WTC11 (cell line): Measurements from ENCODE around the gene LAPTM5.

ENCODE experiments used
- ATF2 ChIP-seq: sonication (generic); formaldehyde crosslinking; IDR thresholded peaks from 2 replicates; pipeline ENCODE4 v1.8.1; 2022; ENCODE audit warnings: low read depth, missing genetic modification reagents, borderline replicate concordance
- TF ChIP-seq, protein P1 (sequence below): fragments of 200-600 bp; IDR thresholded peaks from 2 replicates; pipeline ENCODE4 v1.8.0; 2022; ENCODE audit warnings: antibody characterized with exemption

- TF ChIP-seq ATF2 (CRISPR knock-in tag) = no peak
- TF ChIP-seq, protein P1, sequence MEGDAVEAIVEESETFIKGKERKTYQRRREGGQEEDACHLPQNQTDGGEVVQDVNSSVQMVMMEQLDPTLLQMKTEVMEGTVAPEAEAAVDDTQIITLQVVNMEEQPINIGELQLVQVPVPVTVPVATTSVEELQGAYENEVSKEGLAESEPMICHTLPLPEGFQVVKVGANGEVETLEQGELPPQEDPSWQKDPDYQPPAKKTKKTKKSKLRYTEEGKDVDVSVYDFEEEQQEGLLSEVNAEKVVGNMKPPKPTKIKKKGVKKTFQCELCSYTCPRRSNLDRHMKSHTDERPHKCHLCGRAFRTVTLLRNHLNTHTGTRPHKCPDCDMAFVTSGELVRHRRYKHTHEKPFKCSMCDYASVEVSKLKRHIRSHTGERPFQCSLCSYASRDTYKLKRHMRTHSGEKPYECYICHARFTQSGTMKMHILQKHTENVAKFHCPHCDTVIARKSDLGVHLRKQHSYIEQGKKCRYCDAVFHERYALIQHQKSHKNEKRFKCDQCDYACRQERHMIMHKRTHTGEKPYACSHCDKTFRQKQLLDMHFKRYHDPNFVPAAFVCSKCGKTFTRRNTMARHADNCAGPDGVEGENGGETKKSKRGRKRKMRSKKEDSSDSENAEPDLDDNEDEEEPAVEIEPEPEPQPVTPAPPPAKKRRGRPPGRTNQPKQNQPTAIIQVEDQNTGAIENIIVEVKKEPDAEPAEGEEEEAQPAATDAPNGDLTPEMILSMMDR = no peak
These were observed 68.4 kb downstream of the LAPTM5 start for GRCh38 chr1:30688920-30689794.
